Measurements from ENCODE around the gene OR4X2. TPM values are rescaled to one million over a fixed set of nuclear protein-coding genes. Genes with fewer than 3 reads are reported as not detected.

OR4X2 gene
- total RNA-seq, 2 experiments from 2014 or later = not detected

Other genes starting within 250 kb of the OR4X2 start
- gene OR4B1, start 28.3 kb upstream of the OR4X2 start, total RNA-seq = not detected
- gene OR4X1, start 18.8 kb downstream of the OR4X2 start, total RNA-seq = not detected
- gene OR4S1, start 61.1 kb downstream of the OR4X2 start, total RNA-seq = not detected
- not detected for gene OR4C3, start 79.8 kb downstream of the OR4X2 start, total RNA-seq
- not detected for gene OR4C5, start 121.4 kb downstream of the OR4X2 start, total RNA-seq
- gene OR4A47, start 243.7 kb downstream of the OR4X2 start, total RNA-seq = not detected